IPS DF 19.7 (cell line): ENCODE data around the gene RAP1B.
A peak's percentile ranks its signal among the peaks of the same experiment; 100 is the strongest.
"Not testable (repeated sequence)": the region's sequence is repeated elsewhere in the genome, so short reads cannot be mapped to it uniquely, and the experiment has no call there.

Experiments used
- DNase-seq: peaks from one replicate; pipeline ENCODE4 v3.0.0-alpha.2; 2013; ENCODE audit warnings: low read depth, low spot score

The RAP1B gene

DNA sequence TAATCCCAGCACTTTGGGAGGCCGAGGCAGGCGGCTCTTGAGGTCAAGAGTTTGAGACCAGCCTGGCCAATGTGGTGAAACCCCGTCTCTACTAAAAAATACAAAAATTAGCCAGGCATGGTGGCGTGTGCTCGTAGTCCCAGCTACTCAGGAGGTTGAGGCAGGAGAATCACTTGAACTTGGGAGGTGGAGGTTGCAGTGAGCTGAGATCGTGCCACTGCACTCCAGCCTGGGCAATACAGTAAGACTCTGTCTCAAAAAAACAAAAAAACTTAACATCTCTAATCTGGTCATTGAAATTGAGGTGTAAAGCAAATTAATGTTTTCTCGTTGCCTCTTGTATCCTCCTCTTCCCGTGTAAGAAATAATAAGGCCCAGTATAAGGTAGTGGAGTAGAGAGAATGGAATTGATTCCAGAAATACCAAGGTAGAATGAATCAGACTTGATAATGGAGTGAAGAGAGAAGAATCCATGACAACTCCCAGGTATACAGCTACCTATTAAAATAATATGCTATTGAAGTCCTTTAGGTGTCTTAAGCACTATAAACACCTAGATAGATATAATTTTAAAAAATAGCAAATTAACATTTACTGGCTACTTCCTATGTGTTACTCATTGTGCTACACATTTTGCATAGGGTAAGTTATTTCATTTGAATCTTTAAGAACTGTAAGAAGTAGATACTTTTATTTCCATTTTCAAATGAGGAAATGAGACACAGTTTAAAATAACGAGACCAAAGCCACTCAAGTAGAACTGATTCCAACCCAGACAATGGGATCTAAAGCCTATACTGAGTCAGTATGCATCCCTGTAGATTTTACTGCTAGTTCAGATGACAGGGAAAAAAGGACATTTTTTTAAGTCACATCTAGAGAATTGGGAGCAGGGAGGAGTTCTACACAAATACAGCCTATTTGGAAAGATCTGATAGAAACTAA is 23.2 kb downstream of the RAP1B start:
- DNase-seq = no peak

DNA sequence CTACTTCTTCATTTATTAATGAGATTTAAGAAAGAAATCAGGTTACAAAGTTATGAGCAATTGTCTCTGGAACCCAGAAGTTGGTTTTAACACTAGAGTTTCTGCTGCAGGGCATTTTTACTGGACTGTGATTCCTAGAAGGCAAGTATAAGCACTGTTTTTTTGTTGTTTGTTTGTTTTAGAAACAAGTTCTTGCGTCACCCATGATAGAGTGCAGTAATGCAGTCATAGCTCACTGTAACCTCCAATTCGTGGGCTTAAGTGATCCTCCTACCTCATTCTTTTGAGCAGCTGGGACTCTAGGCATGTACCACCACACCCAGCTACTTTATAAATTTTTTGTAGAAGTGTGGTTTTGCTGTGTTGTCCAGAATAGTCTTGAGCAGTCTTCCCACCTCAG is 25.6 kb downstream of the RAP1B start:
- DNase-seq = no peak

DNA sequence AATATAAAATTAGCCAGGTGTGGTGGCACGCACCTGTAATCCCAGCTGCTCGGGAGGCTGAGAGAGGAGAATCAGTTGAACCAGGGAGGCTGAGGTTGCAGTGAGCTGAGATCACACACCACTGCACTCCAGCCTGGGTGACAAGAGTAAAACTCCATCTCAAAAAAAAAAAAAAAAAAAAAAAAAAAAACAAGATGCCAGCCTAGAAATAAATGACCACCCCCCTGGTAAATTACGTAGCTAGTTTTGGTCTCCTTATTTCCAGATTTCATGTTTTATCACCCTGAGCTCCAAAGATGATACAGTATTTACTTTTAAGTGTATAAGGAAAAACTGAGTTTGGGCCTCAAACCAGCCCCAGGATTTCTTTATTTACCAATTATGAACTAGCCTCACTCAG is 26.7 kb downstream of the RAP1B start:
- not testable (repeated sequence) for DNase-seq

DNA sequence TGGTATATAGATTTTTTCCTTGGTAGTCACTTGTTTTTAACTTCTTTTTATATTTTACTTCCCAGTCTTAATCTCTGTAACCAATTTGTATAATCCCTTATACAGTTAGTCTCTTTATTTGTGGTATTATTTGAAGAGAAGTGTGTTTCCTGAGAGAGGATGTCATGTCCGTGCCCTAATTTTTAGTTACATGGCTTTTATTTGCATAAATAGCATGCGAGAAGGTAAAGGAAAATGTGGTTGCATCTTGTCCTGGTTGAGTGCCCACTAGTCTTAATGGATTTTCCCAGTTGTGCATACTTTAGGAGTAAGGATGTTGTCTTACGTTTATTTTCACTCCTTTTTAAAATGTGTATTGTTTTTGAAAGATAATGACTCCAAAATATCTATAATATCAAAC is 27.5 kb downstream of the RAP1B start:
- DNase-seq = no peak

DNA sequence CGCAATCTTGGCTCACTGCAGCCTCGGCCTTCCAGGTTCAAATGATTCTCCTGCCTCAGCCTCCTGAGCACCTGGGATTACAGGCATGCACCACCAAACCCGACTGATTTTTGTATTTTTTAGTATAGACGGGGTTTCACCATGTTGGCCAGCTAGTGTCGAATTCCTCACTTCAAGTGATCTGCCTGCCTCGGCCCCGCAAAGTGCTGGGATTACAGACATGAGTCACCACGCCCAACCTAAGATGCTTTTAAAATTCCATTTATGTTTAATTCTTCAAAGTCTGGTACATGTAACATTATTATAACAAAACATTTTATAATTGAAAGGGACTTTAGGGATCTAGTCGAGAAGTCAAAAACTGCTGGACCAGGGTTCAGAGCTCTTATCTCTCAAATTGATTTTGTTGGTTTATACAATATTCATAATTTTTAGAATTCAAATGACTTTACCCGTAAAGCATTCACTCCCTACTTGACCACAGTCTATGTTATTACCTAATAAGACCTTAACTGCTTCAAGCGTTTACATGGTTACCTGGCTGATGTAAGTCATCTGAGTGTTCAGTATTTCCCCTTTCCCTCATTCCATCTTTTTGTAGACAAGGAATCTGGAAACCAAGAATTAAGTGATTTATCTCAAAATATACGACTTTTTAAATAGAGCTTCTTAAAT is 28.2 kb downstream of the RAP1B start:
- no peak for DNase-seq

DNA sequence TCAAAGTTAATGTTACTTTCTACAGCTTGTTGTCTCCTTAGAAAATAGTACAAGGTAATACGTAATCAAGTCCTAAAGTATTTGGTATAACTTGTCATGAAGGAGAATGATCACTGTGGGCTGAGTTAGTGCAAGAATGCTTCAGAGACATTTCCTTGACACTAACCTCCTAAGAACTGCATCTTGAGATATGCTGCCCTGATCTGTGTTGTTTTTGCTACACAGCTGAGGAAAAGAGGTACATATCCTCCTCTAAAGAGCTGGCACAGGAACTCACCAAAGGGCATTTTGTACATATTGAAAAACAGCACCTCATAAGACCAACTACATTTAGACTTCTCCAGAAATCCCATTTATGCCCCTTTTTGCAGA is 28.7 kb downstream of the RAP1B start:
- DNase-seq = no peak

DNA sequence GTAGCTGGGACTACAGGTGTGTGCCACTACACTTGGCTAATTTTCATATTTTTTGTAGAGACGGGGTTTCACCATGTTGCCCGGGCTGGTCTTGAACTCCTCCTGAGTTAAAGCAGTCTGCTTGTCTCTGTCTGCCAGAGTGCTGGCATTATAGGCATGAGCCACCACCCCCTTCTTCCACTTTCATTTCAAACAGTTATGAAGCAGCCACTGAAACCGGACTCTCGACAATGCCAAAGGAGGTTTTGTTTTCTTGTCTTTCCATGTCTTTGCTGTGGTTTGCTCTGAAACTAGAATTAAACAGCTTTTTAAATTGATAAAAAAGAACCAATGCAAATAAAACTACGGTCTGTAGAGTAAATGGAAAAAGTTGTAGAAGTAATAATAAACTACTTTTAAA is 30.4 kb downstream of the RAP1B start:
- no peak for DNase-seq

DNA sequence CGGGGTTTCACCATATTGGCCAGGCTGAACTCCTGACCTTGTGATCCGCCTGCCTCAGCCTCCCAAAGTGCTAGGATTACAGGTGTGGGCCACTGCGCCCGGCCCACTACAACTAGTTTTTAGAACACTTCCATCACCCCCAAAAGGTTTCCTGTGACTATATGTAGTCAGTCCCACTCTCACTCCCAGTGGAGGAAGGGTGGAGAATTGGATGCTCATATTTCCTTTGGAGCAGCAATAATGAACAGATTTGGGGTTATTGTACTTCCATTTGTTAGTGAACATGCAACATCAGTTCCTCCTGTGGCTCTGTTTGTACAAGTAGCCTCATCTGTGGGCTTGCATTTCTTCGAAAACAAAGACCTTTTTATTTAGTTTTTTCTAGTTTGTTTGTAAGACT is 35.8 kb downstream of the RAP1B start:
- DNase-seq = no peak

DNA sequence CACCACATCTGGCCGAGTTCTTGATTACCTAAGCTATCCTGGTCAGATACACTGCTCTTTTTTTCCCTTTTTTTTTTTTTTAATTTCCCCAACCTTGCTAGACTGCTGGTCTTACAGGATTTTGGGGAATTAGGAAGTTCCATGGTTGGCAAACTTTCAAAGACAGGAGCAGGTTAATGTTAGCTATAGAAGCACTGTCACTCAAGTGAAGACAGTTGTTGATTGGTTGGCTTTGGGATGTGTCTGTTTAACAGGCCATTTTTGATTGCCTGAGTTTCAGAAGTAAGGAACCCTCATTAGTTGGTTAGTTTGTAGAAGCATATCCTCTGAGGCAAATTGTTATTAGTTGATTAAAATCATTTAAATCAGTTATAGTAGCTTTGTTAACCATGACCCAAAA is 36.8 kb downstream of the RAP1B start:
- no peak for DNase-seq

DNA sequence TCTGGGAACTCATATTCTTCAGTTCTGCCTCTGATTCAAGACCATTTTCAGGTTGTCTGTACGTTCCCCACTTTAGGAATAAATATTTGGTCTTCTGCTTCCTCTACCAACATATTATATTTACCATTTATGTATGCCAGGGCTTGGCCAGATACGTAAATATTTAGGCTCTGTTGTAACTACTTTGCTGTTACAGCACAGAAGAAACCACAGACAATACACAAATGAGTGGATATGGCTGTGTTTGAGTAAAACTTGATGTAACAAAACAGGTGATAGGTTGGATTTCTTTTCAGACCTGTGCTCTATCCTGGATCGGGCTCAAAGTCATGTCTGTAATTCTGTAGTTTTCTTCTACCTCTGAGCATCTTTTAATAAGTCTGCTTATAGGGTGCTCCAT is 37.5 kb downstream of the RAP1B start:
- no peak for DNase-seq

DNA sequence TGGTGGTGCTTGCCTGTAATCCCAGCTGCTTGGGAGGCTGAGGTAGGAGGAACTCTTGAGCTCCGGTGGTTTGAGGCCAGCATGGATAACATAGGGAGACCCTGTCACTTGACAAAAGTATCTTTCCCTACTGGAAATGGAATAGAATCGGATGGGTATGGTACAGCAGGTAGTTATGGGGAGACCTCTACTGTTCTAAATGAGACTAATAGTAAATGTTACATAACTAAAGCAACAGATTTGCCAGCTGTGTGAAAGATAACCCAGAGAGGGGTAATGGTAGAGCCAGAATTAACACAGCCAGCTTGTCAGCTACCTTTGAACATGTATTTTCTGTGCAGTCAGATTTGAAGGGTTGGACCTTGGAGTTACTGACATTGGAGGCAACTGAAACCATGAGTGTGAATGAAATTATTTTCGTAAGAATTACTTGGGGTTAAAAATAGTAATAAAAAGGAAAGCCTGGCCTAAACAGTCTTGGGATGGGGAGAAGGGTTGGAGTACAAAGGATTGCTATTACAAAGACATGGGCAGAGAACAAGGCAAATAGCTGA is 54.4 kb downstream of the RAP1B start:
- DNase-seq = no peak

DNA sequence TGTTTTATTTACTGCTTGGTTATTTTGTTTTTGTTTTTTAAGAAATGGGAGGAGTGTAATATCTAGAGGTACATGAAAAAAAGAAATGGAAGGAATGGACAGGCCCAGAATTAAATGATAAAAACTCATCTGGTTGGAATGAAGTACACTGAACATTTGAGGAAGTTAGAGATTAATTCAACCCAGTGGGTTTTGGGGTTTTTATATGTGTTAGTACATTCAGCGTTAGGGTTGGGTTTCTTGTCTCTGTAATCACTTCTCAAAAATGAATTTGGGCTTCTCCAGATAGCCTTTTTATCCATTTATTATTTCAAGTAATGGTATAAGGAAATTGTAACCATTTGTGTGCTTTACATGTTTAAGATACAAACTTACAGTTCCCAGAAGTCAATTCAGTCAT is 56.6 kb downstream of the RAP1B start:
- DNase-seq = no peak

DNA sequence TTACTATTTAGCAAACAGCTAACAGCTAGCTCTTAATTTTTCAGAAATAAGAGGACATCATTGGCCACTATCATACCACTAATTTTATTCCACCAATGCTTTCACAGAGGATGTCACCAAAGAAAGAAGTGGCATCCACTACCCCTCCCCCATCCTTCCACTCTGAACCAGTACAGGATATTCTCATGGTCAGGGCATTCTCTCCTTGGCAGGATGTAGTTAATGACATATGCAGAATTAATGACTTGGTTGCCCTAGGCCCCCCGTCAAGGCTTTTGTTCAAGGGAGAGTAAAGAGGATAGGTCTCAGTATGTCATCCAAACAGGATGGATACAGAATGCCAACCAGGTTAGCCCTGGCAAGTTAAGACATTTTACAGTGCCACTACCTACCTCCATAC is 57.2 kb downstream of the RAP1B start:
- DNase-seq = peak; percentile 23

DNA sequence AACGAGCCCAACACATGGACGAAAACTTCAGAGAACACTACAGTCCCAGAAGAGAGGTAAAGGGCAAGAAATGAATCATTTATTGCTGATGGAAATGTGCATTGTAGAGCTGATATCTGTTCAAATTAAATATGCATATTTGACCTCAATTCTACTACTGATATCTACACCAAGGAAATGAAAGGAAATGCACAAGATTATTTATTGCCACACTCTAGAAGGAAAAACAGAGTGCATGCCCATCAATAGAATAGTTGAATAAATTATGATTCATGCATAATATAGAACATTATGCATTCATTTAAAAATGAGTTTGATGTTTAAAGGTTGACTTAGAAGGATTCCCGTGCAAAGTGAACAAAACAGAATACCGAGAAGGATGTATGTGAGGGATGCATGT is 60.5 kb downstream of the RAP1B start:
- no peak for DNase-seq

DNA sequence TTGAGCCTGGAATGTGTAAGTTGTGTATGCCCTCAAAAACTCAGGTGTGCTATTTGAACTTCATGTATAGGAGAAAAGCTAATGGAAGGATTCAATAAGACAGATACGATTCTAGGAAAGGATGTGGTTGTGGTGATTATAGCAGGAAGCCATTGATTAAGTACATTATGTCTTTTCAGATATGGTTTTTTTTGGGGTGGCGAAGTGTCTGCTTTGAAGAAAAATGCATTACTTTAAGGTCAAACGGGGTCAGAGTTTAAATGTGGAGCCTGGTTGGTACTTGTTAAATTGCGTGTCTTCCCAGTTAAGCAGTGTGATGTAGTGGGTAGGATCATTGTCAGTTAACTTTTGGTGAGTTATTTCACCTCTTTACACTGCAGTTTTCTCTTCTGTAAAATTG is 63.1 kb downstream of the RAP1B start:
- DNase-seq = no peak

DNA sequence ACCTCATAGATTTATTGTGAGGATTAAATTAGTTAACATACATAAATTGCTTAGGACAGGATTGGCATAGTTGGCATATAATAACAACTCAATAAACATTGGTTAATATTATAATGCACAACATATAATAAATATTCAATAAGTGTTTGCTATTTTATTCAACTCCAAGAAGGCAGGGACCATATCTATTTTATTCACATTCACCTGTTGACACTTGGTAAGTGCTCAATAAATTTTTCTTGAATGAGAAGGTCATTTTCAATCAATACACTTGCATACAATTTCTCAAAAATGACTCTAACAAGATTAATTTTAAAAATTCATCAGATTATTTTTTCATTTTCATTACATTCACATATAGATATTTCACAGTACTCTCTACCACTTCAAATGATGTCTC is 63.7 kb downstream of the RAP1B start:
- DNase-seq = no peak

DNA sequence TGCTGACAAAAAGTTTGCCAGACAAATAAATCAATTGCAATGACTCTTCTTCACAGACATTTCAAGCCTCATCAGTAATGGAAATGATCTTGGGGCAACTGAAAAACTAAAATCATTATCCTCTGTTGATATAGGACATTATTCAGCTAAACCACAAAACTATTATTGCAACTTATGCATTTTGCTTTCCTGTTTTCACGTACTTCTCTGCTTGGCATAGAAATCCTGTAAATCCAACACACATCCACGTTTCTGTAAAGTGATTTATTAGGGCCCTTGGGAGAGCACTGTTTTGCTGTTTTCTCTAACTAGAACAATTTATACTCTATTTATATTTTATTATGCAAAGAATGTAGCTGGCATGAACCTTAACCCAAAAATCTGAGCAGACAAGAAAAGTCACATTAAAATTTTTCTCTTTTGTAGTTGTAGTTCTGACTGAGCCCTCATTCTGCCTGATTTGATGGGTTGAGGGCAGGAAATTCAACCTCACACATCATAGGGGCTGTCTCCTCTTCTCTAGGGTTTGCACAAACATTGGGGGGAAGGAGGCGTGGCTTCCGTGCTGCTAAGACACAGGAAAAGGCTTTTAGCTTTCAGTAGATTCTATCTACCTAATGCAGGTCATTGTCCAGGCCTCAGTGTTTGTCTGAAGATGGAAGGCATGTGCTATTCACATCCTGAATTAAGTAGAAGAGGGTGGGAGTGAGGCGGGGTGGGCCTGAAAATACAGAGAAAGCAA is 64.6 kb downstream of the RAP1B start:
- no peak for DNase-seq

DNA sequence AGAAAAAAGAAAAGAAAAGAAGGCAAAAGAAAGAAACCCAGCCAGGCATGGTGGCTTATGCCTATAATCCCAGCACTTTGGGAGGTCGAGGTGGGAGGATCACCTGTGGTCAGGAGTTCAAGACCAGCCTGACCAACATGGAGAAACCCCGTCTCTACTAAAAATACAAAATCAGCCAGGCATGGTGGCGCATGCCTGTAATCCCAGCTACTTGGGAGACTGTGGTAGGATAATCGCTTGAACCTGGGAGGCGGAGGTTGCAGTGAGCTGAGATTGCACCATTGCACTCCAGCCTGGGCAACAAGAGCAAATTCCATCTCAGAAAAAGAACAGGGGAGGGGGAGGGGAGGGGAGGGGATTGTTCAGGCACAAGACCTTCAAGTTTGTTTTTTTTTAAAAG is 66.2 kb downstream of the RAP1B start:
- not testable (repeated sequence) for DNase-seq

DNA sequence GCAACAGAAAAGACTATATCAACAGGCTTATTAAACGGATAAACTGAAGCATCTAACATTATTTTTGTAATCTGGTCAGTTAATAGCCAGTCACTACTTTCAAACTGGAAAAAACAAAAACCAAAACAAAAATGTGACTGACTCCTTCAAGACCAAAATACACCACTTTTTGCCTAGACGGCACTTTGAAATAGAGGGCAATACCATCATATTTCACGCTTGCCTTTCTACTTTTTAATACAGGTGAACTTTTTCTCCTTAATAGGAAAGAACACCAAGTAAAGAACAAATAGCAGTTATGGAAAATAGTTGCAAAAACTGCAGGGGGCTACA is 75.5 kb downstream of the RAP1B start:
- no peak for DNase-seq

DNA sequence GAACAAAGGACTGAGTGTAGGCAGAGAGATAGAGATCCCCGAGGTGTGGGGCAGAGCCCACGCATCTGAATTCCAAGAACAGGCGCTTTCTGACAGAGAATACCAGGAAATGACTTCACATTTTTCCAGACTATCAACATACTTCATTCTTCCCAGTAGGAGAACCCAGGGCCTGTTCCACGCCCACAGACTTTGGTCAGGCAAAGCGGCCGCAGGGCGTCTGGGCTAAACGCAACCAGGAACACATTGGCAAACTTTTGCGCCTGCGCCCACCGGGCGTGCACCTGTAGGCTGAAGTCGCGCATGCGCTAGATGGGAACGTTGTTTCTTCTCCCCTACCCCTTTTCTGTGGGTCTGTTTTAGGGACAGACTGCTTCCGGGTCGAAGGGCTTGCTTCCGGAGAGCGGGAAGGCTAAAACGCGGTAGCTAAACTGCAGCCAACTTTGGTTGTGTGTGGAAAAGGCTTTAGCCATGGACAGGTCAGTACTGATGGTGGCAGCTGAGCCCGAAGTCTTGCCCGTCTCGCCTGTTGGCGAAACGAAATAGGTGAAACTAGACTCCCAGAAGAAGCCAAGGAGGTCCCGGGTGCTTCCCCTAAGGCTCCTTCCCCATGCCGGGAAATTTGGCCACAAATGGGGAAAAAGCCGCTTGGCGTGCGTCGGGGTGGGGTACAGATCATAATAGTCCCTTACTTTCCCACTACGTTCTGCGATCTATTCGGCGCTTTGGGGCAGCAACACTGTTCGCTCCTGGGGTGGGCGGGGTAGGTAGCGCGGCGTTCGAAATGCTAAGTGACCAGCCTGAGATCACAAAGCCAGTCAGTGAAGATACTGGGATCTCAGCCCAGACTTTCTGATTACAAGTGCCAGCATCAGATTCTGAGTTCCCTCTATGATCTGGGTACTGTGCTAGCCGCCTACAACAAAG is 76.2 kb downstream of the RAP1B start, which contains the start of gene NUP107:
TSS of gene NUP107 (plus strand) at position 384 of the 927 bp plus-strand sequence. CDS start at position 472, 88 bp downstream.
- DNase-seq = peak; percentile 97

DNA sequence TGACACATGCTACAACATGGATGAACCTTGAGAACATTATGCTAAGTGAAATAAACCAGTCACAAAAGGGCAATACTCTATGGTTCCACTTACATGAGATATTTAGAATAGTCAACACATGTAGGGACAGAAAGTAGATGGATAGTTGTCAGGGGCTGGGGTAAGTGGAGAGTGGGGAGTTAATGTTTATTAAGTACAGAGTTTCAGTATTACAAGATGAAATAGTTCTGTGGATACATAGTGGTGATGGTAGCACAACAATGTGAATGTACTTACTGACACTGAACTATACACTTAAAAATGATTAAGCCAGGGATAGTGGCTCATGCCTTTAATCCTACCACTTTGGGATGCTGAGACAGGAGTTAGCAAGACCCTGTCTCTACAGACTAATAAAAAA is 84.8 kb downstream of the RAP1B start:
- DNase-seq = no peak
